Trophoblast cell (in vitro differentiated cells and primary cell): ENCODE measurements around the gene ARHGAP26.
"Not testable (repeated sequence)": the region's sequence is repeated elsewhere in the genome, so short reads cannot be mapped to it uniquely, and the experiment has no call there.

Source experiments
- DNase-seq, 2 donors: peaks; one replicate each; pipeline ENCODE4 v3.0.0-alpha.2; 2016
- H2AFZ ChIP-seq: 2 replicates; pipeline ENCODE4 v1.6.1; 2013; ENCODE audit warnings: low read length, moderate library complexity, mild to moderate bottlenecking; ENCODE audit not compliant: insufficient read depth, poor library complexity
- H2AK5ac ChIP-seq: 2 replicates; pipeline ENCODE4 v1.6.1; 2013; ENCODE audit warnings: mild to moderate bottlenecking, low read length
- H2BK120ac ChIP-seq: 2 replicates; pipeline ENCODE4 v1.6.1; 2013; ENCODE audit warnings: low read length, mild to moderate bottlenecking, moderate library complexity; ENCODE audit not compliant: insufficient read depth, poor library complexity
- H2BK12ac ChIP-seq: 2 replicates; pipeline ENCODE4 v1.6.1; 2013; ENCODE audit warnings: mild to moderate bottlenecking, low read length, moderate library complexity
- H2BK5ac ChIP-seq: 2 replicates; pipeline ENCODE4 v1.6.1; 2013; ENCODE audit warnings: low read length, low read depth, moderate library complexity, mild to moderate bottlenecking; ENCODE audit not compliant: poor library complexity
- H3K14ac ChIP-seq: 2 replicates; pipeline ENCODE4 v1.6.1; 2013; ENCODE audit warnings: mild to moderate bottlenecking, low read length
- H3K18ac ChIP-seq: 2 replicates; pipeline ENCODE4 v1.6.1; 2013; ENCODE audit warnings: mild to moderate bottlenecking, low read length
- H3K23ac ChIP-seq: 2 replicates; pipeline ENCODE4 v1.6.1; 2013; ENCODE audit warnings: low read length
- H3K27ac ChIP-seq: 2 replicates; pipeline ENCODE4 v1.5.1; 2013; ENCODE audit warnings: low read depth, mild to moderate bottlenecking, inconsistent platforms, low read length, moderate library complexity
- H3K27me3 ChIP-seq: 2 replicates; pipeline ENCODE4 v1.6.1; 2013; ENCODE audit warnings: inconsistent platforms, mild to moderate bottlenecking, low read length, moderate library complexity; ENCODE audit not compliant: insufficient read depth
- H3K36me3 ChIP-seq, 2 experiments: 1 replicate in 1 of 2; 2 replicates in 1 of 2; pipeline ENCODE4 v1.6.1; 2013; ENCODE audit warnings: low read length in 2 of 2, mild to moderate bottlenecking in 2 of 2, moderate library complexity in 1 of 2; ENCODE audit not compliant: insufficient read depth in 2 of 2, control insufficient read depth in 1 of 2
- H3K4ac ChIP-seq: 2 replicates; pipeline ENCODE4 v1.6.1; 2013; ENCODE audit warnings: low read depth, mild to moderate bottlenecking, low read length, moderate library complexity
- H3K4me1 ChIP-seq, 2 experiments: 1 replicate in 1 of 2; 2 replicates in 1 of 2; pipeline ENCODE4 v1.6.1; 2013; ENCODE audit warnings: low read length in 2 of 2, mild to moderate bottlenecking in 2 of 2, moderate library complexity in 1 of 2; ENCODE audit not compliant: insufficient read depth in 2 of 2, control insufficient read depth in 1 of 2
- H3K4me2 ChIP-seq: 2 replicates; pipeline ENCODE4 v1.6.1; 2013; ENCODE audit warnings: inconsistent platforms, mild to moderate bottlenecking, low read length, moderate library complexity
- H3K4me3 ChIP-seq: 2 replicates; pipeline ENCODE4 v1.5.1; 2013; ENCODE audit warnings: mild to moderate bottlenecking, low read depth, low read length, inconsistent platforms
- H3K79me1 ChIP-seq: one replicate; pipeline ENCODE4 v1.6.1; 2013; ENCODE audit warnings: low read length
- H3K79me2 ChIP-seq: 2 replicates; pipeline ENCODE4 v1.6.1; 2013; ENCODE audit warnings: low read length, mild to moderate bottlenecking; ENCODE audit not compliant: control insufficient read depth, insufficient read depth, poor library complexity
- H3K9ac ChIP-seq: 2 replicates; pipeline ENCODE4 v1.6.1; 2013; ENCODE audit warnings: mild to moderate bottlenecking, low read length
- H3K9me3 ChIP-seq: 2 replicates; pipeline ENCODE4 v1.6.1; 2013; ENCODE audit warnings: low read depth, mild to moderate bottlenecking, control low read depth, inconsistent platforms, low read length; ENCODE audit not compliant: insufficient read depth
- H4K12ac ChIP-seq: 2 replicates; pipeline ENCODE4 v1.6.1; 2013; ENCODE audit warnings: low read depth, mild to moderate bottlenecking, low read length, moderate library complexity
- H4K8ac ChIP-seq: 2 replicates; pipeline ENCODE4 v1.6.1; 2013; ENCODE audit warnings: low read depth, mild to moderate bottlenecking, low read length, moderate library complexity
- H4K91ac ChIP-seq: one replicate; pipeline ENCODE4 v1.6.1; 2013; ENCODE audit warnings: low read depth, mild to moderate bottlenecking, low read length, moderate library complexity
- WGBS: extraction: QIAGEN DNeasy Blood & Tissue Kit; methylation state at CpG from one replicate; pipeline ENCODE4 v1.1.7; 2013; ENCODE audit warnings: missing lambda C conversion rate; ENCODE audit not compliant: insufficient read length, insufficient coverage; ENCODE audit errors: extremely low coverage; 5-methylcytosine and 5-hydroxymethylcytosine counted together

Gene ARHGAP26

DNA sequence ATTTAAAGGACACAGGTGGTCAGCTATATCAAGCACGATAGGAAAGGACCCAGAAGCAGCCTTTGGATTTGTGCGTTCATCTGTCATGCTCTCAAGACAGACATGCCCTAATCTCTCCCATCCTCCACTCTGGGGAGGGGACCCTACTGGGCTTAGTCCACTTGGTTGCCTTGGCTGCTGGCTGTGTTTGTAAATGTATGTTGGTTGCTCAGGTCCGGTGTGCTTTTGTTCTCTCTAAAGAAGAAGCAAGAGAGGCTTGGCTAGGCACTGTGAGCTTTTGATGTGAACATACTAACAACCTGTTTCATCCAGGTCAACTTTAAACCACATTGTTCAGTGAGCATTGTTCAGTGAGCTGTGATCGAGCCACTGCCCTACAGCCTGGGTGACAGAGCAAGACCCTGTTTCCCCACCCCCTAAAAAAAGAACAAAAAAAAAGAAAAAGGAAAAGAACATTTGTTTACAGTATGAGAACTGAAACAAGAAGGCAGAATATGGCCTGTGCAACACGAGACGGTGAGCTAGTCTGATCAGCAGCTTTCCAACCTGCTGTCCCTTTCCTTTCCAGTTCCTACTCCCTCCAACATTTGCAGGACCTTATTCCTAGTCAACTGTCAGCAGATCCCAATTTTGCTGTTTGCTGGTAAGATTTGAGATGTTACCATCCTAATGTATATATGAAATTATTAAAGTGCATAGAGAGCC, 228.3 kb downstream of the ARHGAP26 start:
- no peak overlapping the region for H4K91ac ChIP-seq
- no peak overlapping the region for H3K18ac ChIP-seq
- H3K9ac ChIP-seq, result no peak overlapping the region
- no peak overlapping the region for H2AFZ ChIP-seq
- H3K23ac ChIP-seq, result no peak overlapping the region
- no peak overlapping the region for H2BK12ac ChIP-seq
- H3K14ac ChIP-seq, result no peak overlapping the region
- no peaks in the 10 kb centered on the region for H3K4me1 ChIP-seq
- H3K4ac ChIP-seq, result no peak overlapping the region
- no peak overlapping the region for H3K27ac ChIP-seq
- H3K4me2 ChIP-seq, result no peak overlapping the region
- H3K4me3 ChIP-seq, result no peak overlapping the region
- H2BK120ac ChIP-seq, result no peak overlapping the region
- H4K12ac ChIP-seq, result no peak overlapping the region
- H3K27me3 ChIP-seq, result no peaks in the 10 kb centered on the region
- H3K79me1 ChIP-seq, result no peaks in the 10 kb centered on the region
- H2BK5ac ChIP-seq, result no peak overlapping the region
- H3K9me3 ChIP-seq, result no peaks in the 10 kb centered on the region
- no CpG with 5 or more reads among the region's 6 CpGs for WGBS
- no peak overlapping the region for H2AK5ac ChIP-seq
- no peak for DNase-seq
- no peaks in the 10 kb centered on the region for H3K36me3 ChIP-seq
- no peaks in the 10 kb centered on the region for H3K79me2 ChIP-seq
- no peak overlapping the region for H4K8ac ChIP-seq

DNA sequence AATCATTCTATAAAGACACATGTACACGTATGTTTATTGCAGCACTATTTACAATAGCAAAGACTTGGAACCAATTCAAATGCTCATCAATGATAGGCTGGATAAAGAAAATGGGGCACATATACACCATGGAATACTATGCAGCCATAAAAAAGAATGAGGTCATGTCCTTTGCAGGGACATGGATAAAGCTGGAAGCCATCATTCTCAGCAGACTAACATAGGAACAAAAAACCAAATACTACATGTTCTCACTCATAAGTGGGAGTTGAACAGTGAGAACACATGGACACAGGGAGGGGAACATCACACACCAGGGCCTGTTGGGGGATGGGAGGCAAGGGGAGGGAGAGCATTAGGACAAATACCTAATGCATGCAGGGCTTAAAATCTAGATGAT, 230.4 kb downstream of the ARHGAP26 start:
- not testable (repeated sequence) for H2BK12ac ChIP-seq, H3K27me3 ChIP-seq, H3K18ac ChIP-seq, H3K79me2 ChIP-seq, H2BK120ac ChIP-seq, H4K12ac ChIP-seq, H2BK5ac ChIP-seq, H4K8ac ChIP-seq, H4K91ac ChIP-seq, H3K27ac ChIP-seq, H3K4me3 ChIP-seq, H3K23ac ChIP-seq, H3K4me2 ChIP-seq, DNase-seq, H3K4me1 ChIP-seq, H3K36me3 ChIP-seq, H3K4ac ChIP-seq, H3K9ac ChIP-seq, H3K79me1 ChIP-seq, H3K9me3 ChIP-seq, H3K14ac ChIP-seq, H2AFZ ChIP-seq, H2AK5ac ChIP-seq
- WGBS, result no CpG with 5 or more reads among the region's 1 CpG

DNA sequence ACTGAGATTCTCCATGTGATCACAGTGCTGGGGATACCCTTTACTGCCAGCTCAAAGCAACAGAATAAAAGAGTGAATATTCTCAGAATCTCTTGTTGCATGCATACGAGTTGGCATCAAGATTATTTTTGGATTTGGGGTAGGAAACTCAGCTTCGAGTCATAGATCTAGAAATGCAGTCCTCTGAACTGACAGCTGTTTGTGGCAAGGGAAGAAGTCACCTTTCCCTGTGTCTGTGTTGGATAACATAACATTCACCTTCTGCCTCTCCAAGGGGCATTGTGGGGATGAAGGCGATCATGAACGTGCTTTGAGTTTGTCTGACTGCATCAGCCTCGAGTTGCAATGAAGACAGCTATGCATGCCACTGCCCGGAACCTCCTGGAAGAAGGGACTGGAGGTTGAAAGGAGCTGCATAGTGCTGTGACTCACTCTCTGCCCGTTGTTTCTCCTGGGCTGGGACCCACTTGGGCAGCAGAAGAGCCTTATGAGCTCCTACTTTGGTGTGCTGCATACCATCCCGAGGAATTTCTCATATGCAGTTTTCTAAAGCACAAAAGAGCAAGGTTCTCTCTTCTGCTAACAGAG, 231.7 kb downstream of the ARHGAP26 start:
- Histone ChIP-seq H3K14ac (no peak overlapping the region), H3K27ac (no peak overlapping the region), H3K18ac (no peak overlapping the region), H2AK5ac (no peak overlapping the region), H2BK12ac (no peak overlapping the region), H2BK120ac (no peak overlapping the region), H3K4me1 (no peaks in the 10 kb centered on the region), H3K4me2 (no peak overlapping the region), H3K36me3 (no peaks in the 10 kb centered on the region), H3K9me3 (no peaks in the 10 kb centered on the region), H2BK5ac (no peak overlapping the region), H3K27me3 (no peaks in the 10 kb centered on the region), H3K4me3 (no peak overlapping the region), H3K23ac (no peak overlapping the region), H4K91ac (no peak overlapping the region), H3K79me2 (no peaks in the 10 kb centered on the region), H3K79me1 (no peaks in the 10 kb centered on the region), H2AFZ (no peak overlapping the region), H4K8ac (no peak overlapping the region), H3K4ac (no peak overlapping the region), H3K9ac (no peak overlapping the region), H4K12ac (no peak overlapping the region)
- no CpG with 5 or more reads among the region's 8 CpGs for WGBS
- no peak for DNase-seq

DNA sequence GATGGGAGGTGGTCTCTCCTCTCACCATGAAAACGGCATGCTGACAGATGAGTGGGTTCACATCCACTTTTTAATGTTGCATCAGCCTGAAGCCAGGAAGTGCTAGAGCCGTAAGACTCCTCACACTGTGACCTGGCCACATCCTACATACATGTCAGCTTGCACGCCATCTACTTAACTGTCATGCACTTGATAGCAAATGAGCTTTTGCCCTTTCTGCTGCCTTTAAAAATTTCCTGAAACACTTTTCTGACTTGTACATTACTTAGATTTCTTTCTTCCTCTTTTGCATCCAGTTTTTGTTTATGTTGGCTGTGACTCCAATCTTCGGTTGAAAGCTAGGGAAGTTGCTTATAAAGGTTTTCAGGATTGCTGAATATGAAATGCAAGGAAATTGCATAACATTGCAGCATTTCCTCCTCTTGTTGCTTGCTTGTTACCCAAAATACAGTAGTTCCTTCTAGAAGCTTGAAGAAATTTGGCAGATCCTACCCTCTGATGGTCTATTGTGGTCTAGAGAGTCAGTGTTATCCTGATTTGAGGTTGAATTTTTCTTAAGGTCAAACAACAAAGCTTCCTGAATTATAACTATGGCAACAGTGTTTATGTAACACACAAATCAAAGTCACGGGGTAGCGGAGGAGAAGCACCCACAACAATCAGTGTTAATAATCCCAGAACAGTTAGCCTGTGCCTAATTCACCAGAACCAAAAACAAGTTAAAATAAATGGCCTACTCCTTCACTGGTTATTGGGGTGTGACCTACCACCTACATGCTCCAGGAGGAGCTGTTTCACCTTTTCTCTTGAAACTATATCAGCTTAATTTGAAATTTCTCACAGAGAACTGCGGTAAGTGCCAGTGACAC, 232.5 kb downstream of the ARHGAP26 start:
- Histone ChIP-seq H2BK120ac (no peak overlapping the region), H3K4ac (no peak overlapping the region), H3K4me2 (no peak overlapping the region), H2BK5ac (no peak overlapping the region), H3K23ac (no peak overlapping the region), H3K4me1 (no peaks in the 10 kb centered on the region), H2AFZ (no peak overlapping the region), H3K9me3 (no peaks in the 10 kb centered on the region), H3K18ac (no peak overlapping the region), H2AK5ac (no peak overlapping the region), H4K8ac (no peak overlapping the region), H3K27me3 (no peaks in the 10 kb centered on the region), H3K9ac (no peak overlapping the region), H3K79me1 (no peaks in the 10 kb centered on the region), H4K12ac (no peak overlapping the region), H4K91ac (no peak overlapping the region), H2BK12ac (no peak overlapping the region), H3K27ac (no peak overlapping the region), H3K36me3 (no peaks in the 10 kb centered on the region), H3K79me2 (no peaks in the 10 kb centered on the region), H3K4me3 (no peak overlapping the region), H3K14ac (no peak overlapping the region)
- peak; percentile 23 to 46 for DNase-seq
- no CpG with 5 or more reads among the region's 7 CpGs for WGBS
